IPS-11a (cell line): ENCODE measurements around the gene FBLN7.
"Not testable (repeated sequence)": the region's sequence is repeated elsewhere in the genome, so short reads cannot be mapped to it uniquely, and the experiment has no call there.

Experiments used
- H3K4me3 ChIP-seq: one replicate; pipeline ENCODE4 v1.5.1; 2013; ENCODE audit warnings: low read depth, low read length, control low read depth

FBLN7 gene

GRCh38 chr2:112182581-112183034, 44.4 kb downstream of the FBLN7 start:
- no peak overlapping the region for H3K4me3 ChIP-seq

GRCh38 chr2:112183327-112184025, 45.3 kb downstream of the FBLN7 start:
- H3K4me3 ChIP-seq: no peak overlapping the region

- no peak overlapping the region for H3K4me3 ChIP-seq
These were observed 45.9 kb downstream of the FBLN7 start for GRCh38 chr2:112184121-112184520.

GRCh38 chr2:112185131-112185530, 46.9 kb downstream of the FBLN7 start:
- no peak overlapping the region for H3K4me3 ChIP-seq

- H3K4me3 ChIP-seq: no peak overlapping the region
These were observed 49.0 kb downstream of the FBLN7 start for GRCh38 chr2:112187046-112187715.

- H3K4me3 ChIP-seq: no peak overlapping the region
These were observed 49.8 kb downstream of the FBLN7 start for GRCh38 chr2:112187805-112188596.

- H3K4me3 ChIP-seq: no peak overlapping the region
These were observed 50.9 kb downstream of the FBLN7 start for GRCh38 chr2:112189001-112189556.

GRCh38 chr2:112194028-112194427, 55.8 kb downstream of the FBLN7 start:
- no peak overlapping the region for H3K4me3 ChIP-seq

GRCh38 chr2:112194482-112194881, 56.3 kb downstream of the FBLN7 start:
- no peak overlapping the region for H3K4me3 ChIP-seq

- no peak overlapping the region for H3K4me3 ChIP-seq
These were observed 57.1 kb downstream of the FBLN7 start for GRCh38 chr2:112195167-112195766.

GRCh38 chr2:112195950-112196349, 57.8 kb downstream of the FBLN7 start:
- H3K4me3 ChIP-seq: no peak overlapping the region

- H3K4me3 ChIP-seq: no peak overlapping the region
These were observed 59.7 kb downstream of the FBLN7 start for GRCh38 chr2:112197868-112198267.

- H3K4me3 ChIP-seq: no peak overlapping the region
These were observed 60.6 kb downstream of the FBLN7 start for GRCh38 chr2:112198780-112199179.

GRCh38 chr2:112199188-112199587, 61.0 kb downstream of the FBLN7 start:
- no peak overlapping the region for H3K4me3 ChIP-seq

GRCh38 chr2:112201696-112202430, 63.7 kb downstream of the FBLN7 start:
- H3K4me3 ChIP-seq: no peak overlapping the region

- no peak overlapping the region for H3K4me3 ChIP-seq
These were observed 66.2 kb downstream of the FBLN7 start for GRCh38 chr2:112204411-112204810.

GRCh38 chr2:112207905-112208304, 69.7 kb downstream of the FBLN7 start:
- not testable (repeated sequence) for H3K4me3 ChIP-seq

- H3K4me3 ChIP-seq: no peak overlapping the region
These were observed 78.0 kb downstream of the FBLN7 start for GRCh38 chr2:112216167-112216566.

GRCh38 chr2:112217854-112218253, 79.7 kb downstream of the FBLN7 start:
- H3K4me3 ChIP-seq: no peak overlapping the region

- no peak overlapping the region for H3K4me3 ChIP-seq
These were observed 82.0 kb downstream of the FBLN7 start for GRCh38 chr2:112220186-112220585.
